SH-SY5Y (cell line): ENCODE data around the gene VSTM2B.

Experiments used
- GATA2 ChIP-seq: IDR thresholded peaks from 2 replicates; pipeline ENCODE4 v1.6.1; 2011; ENCODE audit warnings: mild to moderate bottlenecking, low read depth, low read length
- GATA3 ChIP-seq: IDR thresholded peaks from 2 replicates; pipeline ENCODE4 v1.6.1; 2011; ENCODE audit warnings: low read depth, mild to moderate bottlenecking, low read length, moderate library complexity

DNA sequence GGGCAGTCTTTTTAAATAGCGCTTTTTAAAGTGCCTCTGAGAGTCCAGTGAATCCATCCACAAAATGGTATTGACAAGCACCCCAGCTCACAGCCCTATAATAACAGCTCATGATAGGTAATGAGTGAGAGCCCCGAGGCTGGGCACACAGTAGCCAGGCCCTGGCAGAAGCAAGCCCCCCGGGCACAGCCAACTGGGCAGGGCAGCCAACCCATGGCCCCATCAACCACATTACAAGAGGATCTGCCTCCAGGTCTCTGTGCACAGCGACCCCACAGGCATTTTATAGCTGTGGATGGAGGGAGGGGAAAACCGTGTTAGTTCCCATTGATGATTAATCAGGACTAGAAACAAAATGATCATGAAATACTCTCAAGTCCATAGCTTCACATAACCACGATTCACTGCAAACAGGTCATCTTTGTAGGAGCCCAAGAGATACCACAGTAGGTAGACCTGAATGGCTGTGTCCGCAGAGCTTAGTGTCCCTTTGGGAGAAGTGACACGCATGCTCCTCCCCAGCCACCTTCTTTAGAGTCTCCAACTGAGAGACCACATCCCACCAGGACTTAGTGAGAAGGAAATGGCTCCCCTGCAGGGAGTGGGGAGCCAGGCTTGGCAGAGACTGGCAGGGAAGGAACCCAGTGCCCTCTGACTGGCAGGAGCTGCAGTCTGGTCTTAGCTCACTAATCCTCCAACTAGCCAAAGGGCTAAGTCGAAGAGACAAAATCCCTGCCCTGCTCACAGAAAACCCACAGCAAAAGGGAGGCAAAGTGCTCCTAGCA is 4.3 kb upstream of the VSTM2B start:
- TF ChIP-seq GATA2, result no peak
- no peak for TF ChIP-seq GATA3
